Measurements from ENCODE around the gene RPS6KA2.
A peak's percentile ranks its signal among the peaks of the same experiment; 100 is the strongest.

The RPS6KA2 gene

GRCh38 chr6:166515072-166515810, 111.8 kb downstream of the RPS6KA2 start:
- Mint-ChIP-seq H3K36me3 (peaks cover 4% of the 10 kb centered on the region), H3K4me1 (peaks cover 18% of the 10 kb centered on the region), H3K27me3 (no peaks in the 10 kb centered on the region), H3K27ac (no peak overlapping the region), H3K4me3 (no peak overlapping the region), H3K9me3 (no peaks in the 10 kb centered on the region)

GRCh38 chr6:166514196-166514595, 112.9 kb downstream of the RPS6KA2 start:
- Mint-ChIP-seq H3K27ac (no peak overlapping the region), H3K9me3 (no peaks in the 10 kb centered on the region), H3K4me1 (peaks cover 18% of the 10 kb centered on the region), H3K4me3 (no peak overlapping the region), H3K27me3 (no peaks in the 10 kb centered on the region), H3K36me3 (peaks cover 5% of the 10 kb centered on the region)

GRCh38 chr6:166512567-166512966, 114.5 kb downstream of the RPS6KA2 start:
- no peak overlapping the region for H3K4me3 Mint-ChIP-seq
- H3K27me3 Mint-ChIP-seq: no peaks in the 10 kb centered on the region
- H3K27ac Mint-ChIP-seq: peak overlapping the region; percentile 19
- H3K4me1 Mint-ChIP-seq: peaks cover 18% of the 10 kb centered on the region
- peaks cover 2% of the 10 kb centered on the region for H3K36me3 Mint-ChIP-seq
- H3K9me3 Mint-ChIP-seq: no peaks in the 10 kb centered on the region

GRCh38 chr6:166511316-166511715, 115.7 kb downstream of the RPS6KA2 start:
- Mint-ChIP-seq H3K27me3 (no peaks in the 10 kb centered on the region), H3K27ac (no peak overlapping the region), H3K36me3 (peaks cover 4% of the 10 kb centered on the region), H3K4me3 (no peak overlapping the region), H3K4me1 (peaks cover 18% of the 10 kb centered on the region), H3K9me3 (no peaks in the 10 kb centered on the region)

DNA sequence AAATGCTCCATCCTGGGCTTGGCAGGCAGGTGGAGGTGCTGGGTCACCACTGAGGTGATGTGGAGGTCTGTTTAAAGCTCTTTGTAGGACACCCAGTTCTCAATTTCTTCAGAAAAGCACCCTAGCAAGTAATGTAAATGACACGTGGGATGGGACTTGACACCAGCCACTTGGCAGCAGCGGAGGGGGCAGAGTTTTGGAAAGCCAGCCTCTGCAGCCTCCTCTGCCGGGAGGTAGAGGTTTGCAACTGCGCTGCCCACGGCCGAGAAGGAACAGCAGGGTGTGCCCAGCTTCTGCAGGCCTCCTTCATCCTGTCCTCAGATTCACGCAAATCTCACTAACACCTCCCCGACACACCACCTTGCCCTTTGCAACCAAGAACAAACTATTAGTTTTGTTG, 117.9 kb downstream of the RPS6KA2 start:
- peaks cover 6% of the 10 kb centered on the region for H3K4me1 Mint-ChIP-seq
- H3K9me3 Mint-ChIP-seq: no peaks in the 10 kb centered on the region
- H3K4me3 Mint-ChIP-seq: no peak overlapping the region
- no peak overlapping the region for H3K27ac Mint-ChIP-seq
- no peaks in the 10 kb centered on the region for H3K27me3 Mint-ChIP-seq
- H3K36me3 Mint-ChIP-seq: peaks cover 4% of the 10 kb centered on the region

DNA sequence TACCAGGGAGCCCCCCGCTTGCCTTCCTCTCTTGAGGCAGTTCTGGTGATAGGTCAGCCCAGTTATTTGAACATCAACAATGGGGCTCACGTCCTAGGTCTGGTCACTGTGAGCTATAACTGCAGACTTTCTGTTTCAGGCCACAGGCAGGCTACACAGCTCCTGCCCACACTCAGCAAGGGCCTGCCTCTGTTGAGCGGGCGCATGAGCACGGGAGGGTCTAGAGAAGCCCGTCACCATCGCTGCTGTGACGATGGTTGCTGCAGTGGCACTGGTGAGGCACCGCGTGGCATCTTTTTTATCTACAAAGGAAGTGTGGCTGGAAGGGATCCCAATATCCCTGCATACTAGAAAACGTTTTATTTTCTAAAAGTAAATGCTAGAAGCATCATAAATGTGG, 118.3 kb downstream of the RPS6KA2 start:
- no peak overlapping the region for H3K27ac Mint-ChIP-seq
- H3K9me3 Mint-ChIP-seq: no peaks in the 10 kb centered on the region
- H3K36me3 Mint-ChIP-seq: peaks cover 6% of the 10 kb centered on the region
- peaks cover 6% of the 10 kb centered on the region for H3K4me1 Mint-ChIP-seq
- H3K4me3 Mint-ChIP-seq: no peak overlapping the region
- H3K27me3 Mint-ChIP-seq: no peaks in the 10 kb centered on the region

DNA sequence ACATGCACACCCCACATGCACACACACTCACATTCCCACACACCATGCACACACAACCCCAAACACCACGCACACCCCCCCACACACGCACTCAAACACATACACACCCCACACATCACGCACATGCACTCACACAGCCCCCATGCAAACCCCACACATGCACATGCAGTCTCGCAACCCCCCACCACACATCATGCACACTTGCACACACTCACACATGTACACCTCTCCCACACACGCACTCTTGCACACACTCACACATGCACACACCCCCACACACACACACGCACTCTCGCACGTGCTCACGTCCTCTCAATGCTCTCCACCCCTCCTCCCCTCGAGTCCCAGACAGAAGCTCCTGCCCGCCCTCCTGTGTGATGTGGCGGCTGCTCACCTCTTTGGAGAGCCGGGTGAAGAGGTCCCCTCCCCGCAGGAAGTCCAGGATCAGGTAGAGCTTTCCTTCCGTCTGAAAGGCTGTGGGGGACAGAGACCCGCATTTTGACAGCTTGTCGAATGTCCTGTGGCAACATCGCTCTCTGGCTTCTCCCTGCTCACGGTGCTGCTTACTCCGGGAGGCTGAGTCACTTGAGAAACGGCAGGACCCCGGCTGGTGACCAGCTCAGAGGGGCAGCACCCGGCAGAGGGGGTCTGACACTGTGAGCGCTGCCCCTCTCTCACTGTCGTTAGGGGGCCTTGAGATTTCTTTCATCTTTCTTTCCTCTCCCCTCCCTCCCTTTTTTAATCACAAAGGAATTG, 119.1 kb downstream of the RPS6KA2 start:
- Mint-ChIP-seq H3K4me3 (no peak overlapping the region), H3K27ac (no peak overlapping the region), H3K4me1 (peaks cover 6% of the 10 kb centered on the region), H3K27me3 (no peaks in the 10 kb centered on the region), H3K9me3 (no peaks in the 10 kb centered on the region), H3K36me3 (peaks cover 6% of the 10 kb centered on the region)

GRCh38 chr6:166507380-166507779, 119.7 kb downstream of the RPS6KA2 start:
- H3K4me1 Mint-ChIP-seq: no peaks in the 10 kb centered on the region
- no peak overlapping the region for H3K27ac Mint-ChIP-seq
- no peaks in the 10 kb centered on the region for H3K27me3 Mint-ChIP-seq
- no peak overlapping the region for H3K4me3 Mint-ChIP-seq
- H3K36me3 Mint-ChIP-seq: peaks cover 6% of the 10 kb centered on the region
- H3K9me3 Mint-ChIP-seq: no peaks in the 10 kb centered on the region

- Mint-ChIP-seq H3K27me3 (no peaks in the 10 kb centered on the region), H3K4me1 (no peaks in the 10 kb centered on the region), H3K36me3 (peaks cover 6% of the 10 kb centered on the region), H3K4me3 (no peak overlapping the region), H3K9me3 (no peaks in the 10 kb centered on the region), H3K27ac (no peak overlapping the region)
These were observed 121.7 kb downstream of the RPS6KA2 start for GRCh38 chr6:166505133-166505905.

DNA sequence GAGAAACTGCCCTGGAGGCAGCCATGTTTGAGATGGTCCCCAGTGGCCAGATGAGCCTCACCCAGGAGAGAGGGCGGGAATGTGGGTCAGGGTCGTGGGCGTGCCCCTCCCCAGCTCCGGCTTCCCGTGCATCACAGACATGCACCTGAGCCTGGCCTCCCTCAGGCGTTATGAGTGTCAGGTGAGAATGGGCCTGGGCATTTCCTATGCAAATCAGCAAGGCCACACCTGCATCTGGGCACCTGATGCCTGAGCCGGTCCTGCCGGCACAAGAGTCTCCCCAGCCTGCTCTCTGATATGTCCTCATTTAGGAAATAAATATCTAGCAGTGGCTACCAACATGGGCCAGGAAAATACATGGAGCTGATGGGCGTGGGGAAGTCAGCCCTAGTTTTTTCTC, 123.0 kb downstream of the RPS6KA2 start:
- no peaks in the 10 kb centered on the region for H3K9me3 Mint-ChIP-seq
- no peaks in the 10 kb centered on the region for H3K27me3 Mint-ChIP-seq
- no peak overlapping the region for H3K4me3 Mint-ChIP-seq
- no peak overlapping the region for H3K27ac Mint-ChIP-seq
- peaks cover 5% of the 10 kb centered on the region for H3K4me1 Mint-ChIP-seq
- peaks cover 7% of the 10 kb centered on the region for H3K36me3 Mint-ChIP-seq

GRCh38 chr6:166503167-166503744, 123.8 kb downstream of the RPS6KA2 start:
- H3K4me1 Mint-ChIP-seq: peaks cover 5% of the 10 kb centered on the region
- no peaks in the 10 kb centered on the region for H3K9me3 Mint-ChIP-seq
- H3K36me3 Mint-ChIP-seq: peaks cover 7% of the 10 kb centered on the region
- no peak overlapping the region for H3K4me3 Mint-ChIP-seq
- no peak overlapping the region for H3K27ac Mint-ChIP-seq
- no peaks in the 10 kb centered on the region for H3K27me3 Mint-ChIP-seq

- Mint-ChIP-seq H3K9me3 (no peaks in the 10 kb centered on the region), H3K4me3 (no peak overlapping the region), H3K27me3 (no peaks in the 10 kb centered on the region), H3K36me3 (peaks cover 7% of the 10 kb centered on the region), H3K27ac (no peak overlapping the region), H3K4me1 (peaks cover 5% of the 10 kb centered on the region)
These were observed 124.6 kb downstream of the RPS6KA2 start for GRCh38 chr6:166502453-166502852.

- Mint-ChIP-seq H3K36me3 (peaks cover 5% of the 10 kb centered on the region), H3K27ac (no peak overlapping the region), H3K4me1 (peaks cover 5% of the 10 kb centered on the region), H3K27me3 (no peaks in the 10 kb centered on the region), H3K4me3 (no peak overlapping the region), H3K9me3 (no peaks in the 10 kb centered on the region)
These were observed 125.8 kb downstream of the RPS6KA2 start for GRCh38 chr6:166501246-166501645.

GRCh38 chr6:166500246-166500645, 126.8 kb downstream of the RPS6KA2 start:
- H3K27ac Mint-ChIP-seq: no peak overlapping the region
- peaks cover 5% of the 10 kb centered on the region for H3K4me1 Mint-ChIP-seq
- no peaks in the 10 kb centered on the region for H3K27me3 Mint-ChIP-seq
- peaks cover 5% of the 10 kb centered on the region for H3K36me3 Mint-ChIP-seq
- H3K9me3 Mint-ChIP-seq: no peaks in the 10 kb centered on the region
- H3K4me3 Mint-ChIP-seq: no peak overlapping the region

DNA sequence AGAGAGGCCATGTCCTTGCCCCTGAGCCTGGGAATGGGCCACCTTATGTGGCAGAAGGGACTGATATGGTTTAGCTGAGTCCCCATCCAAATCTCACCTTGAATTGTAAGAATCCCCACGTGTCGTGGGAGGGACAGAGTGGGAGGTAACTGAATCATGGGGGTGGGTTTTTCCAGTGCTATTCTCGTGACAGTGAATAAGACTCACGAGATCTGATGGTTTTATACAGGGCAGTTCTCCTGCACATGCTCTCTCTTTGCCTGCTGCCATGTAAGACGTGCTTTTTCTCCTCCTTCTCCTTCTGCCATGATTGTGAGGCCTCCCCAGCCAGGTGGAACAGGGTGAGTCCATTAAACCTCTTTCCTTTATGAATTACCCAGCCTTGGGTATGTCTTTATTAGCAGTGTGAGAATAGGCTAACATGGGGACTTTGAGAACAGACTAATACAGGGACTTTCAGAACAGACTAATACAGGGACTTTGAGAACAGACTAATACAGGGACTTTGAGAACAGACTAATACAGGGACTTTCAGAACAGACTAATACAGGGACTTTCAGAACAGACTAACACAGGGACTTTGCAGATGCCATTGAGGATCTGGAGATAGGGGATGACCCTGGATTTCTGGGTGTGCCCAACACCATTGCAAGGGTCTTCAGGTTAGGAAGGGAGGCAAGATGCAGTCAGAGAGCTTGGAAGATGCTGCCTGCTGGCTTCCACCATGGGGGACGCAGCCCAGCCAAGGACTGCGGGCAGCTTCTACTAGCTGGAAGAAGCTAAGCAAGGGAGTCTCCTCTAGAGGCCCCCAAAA, 127.5 kb downstream of the RPS6KA2 start:
- H3K4me3 Mint-ChIP-seq: no peak overlapping the region
- peak overlapping the region; percentile 49 for H3K27ac Mint-ChIP-seq
- H3K9me3 Mint-ChIP-seq: no peaks in the 10 kb centered on the region
- peaks cover 10% of the 10 kb centered on the region for H3K4me1 Mint-ChIP-seq
- H3K27me3 Mint-ChIP-seq: no peaks in the 10 kb centered on the region
- peaks cover 5% of the 10 kb centered on the region for H3K36me3 Mint-ChIP-seq
